Erythroblast (primary cell): Measurements from ENCODE around the gene RGS4.

Experiments
- GATA1 ChIP-seq: IDR thresholded peaks from 2 replicates; pipeline ENCODE4 v1.6.1; 2011; ENCODE audit warnings: low read depth, mild to moderate bottlenecking, control low read depth, low read length, moderate library complexity
- POLR2A ChIP-seq: IDR thresholded peaks from 2 replicates; pipeline ENCODE4 v1.6.1; 2011; ENCODE audit warnings: mild to moderate bottlenecking, low read length

DNA sequence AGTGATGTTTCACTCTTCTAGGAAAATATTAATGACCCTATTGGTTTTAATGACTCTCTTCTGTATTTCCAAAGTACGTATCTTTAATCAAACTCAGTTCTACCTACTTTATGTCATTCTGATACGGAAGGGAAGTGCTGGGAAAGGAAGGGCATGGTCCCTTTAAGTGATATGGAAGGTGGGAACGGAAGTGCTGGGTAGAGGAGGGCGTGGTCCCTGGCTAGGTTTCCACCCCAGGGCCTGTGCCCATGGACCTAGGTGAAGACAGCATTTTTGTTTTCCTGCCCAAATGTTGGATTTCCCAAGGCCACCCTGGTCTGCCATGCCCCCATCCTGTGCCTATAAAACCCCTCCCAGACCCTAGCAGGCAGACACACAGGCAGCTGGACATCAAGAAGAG lies 24.0 kb downstream of the RGS4 start:
- TF ChIP-seq POLR2A (no peak), GATA1 (no peak)
